HG02981 (cell line): ENCODE measurements around the gene PAMR1.

Experiments
- ATAC-seq: cut with Tn5 transposase; IDR thresholded peaks from one replicate; pipeline ENCODE4 v1.9.1; 2021; ENCODE audit warnings: mild to moderate bottlenecking, moderate library complexity; ENCODE audit not compliant: unreplicated experiment

Gene PAMR1

DNA sequence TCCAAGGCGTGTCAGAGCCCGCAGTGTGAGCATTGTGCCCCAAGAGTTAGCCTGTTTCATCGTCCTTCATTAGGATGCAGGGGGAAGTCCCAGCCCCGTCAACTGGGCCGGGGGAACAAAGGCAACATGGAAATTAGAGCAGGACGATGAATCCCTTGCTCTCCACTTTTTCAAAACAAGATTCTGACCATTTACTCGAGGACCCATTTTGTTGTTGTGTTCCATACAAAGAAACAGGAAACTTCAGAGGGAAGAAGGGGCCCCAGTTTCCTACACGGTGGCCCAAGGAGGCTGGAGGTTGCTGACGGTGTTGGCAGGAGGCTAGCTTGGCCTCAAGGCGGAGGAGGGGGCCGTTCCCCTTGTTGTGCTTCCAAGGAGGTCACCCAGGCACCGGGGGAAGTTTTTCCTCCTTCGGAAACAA, 62.1 kb downstream of the PAMR1 start:
- no peak for ATAC-seq

DNA sequence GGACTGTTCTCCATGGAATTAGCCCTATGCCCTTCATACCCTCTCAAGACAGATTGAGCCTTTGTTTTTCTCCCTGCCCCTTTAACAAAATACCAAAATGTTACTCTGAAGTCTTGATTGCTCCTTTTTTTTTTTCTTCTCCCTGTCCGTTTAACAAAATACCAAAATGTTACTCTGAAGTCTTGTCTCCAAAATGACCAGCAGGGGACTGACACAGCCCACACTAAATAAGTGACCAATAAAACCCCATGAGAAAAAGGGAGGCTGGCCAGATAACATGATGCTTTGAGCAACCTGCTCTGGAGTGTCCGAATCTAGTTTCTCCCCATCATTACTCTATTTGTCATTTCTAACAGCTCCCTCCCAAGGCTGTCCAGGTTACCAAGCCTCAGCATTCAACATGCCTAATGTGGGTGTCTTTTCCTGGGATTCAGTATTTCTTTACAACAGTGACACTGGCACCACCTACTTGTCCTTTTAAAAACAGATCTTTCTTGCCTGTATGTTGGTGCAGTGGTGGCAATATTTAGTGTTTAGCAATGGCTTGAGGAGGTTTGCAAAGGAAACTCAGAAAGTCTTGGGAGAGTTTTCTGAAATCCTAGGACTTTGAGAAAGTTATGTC, 63.4 kb downstream of the PAMR1 start:
- ATAC-seq = no peak

DNA sequence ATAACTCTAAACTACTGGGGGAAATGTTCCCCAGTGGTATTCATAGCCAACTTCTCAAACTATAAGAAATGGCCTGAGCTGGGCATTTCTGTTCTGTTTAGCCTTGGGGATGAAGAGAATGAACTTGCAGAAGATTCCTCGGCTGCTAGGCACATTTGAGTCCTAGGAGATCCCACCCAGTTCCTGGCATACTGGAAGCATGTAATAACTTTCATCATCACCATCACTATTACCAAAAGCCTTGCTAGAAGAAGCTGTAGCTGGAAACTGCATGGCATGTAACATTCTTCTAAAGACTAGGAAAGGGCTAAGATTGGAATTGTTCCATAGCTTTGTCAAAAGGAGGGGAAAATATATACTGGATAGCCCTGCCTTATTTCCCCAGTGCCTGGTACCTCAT, 65.9 kb downstream of the PAMR1 start:
- ATAC-seq = no peak

DNA sequence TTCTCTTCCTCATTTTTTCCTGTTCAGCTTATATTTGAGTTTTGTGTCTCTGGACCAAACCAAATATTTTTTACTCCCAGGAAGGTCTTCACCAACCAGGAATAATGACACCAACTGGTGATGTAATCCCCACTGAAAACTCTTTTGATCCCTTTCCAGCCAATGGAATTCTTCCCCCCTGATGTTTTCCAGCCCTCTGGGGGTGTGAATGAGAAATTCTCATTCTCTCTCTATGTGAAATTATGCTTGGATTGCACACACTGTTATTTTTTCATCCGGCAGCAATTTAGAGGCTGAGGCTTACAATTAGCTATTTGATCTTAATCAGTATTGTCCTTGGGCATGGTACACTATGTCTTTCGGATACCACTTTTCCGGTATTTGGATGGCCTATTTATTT, 66.6 kb downstream of the PAMR1 start:
- no peak for ATAC-seq

DNA sequence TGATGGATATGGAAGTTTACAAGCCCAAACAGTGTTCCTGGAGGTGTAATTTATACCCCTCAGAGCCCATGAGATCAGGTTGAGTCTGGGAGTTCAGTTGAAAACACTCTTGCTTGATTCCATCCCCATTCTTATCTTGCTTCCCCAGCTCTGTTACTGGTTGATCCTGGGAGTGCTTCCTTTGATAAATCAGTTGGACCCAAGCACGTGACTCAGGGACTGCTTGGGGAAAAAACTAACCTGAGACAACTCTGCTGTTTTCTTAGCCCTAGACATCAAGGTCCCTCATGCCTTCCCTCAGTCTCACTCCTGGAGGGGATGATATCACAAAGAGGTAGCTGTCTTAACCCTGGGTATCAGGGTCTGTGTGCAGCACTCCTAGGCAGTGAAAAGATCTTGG, 71.1 kb downstream of the PAMR1 start:
- no peak for ATAC-seq

DNA sequence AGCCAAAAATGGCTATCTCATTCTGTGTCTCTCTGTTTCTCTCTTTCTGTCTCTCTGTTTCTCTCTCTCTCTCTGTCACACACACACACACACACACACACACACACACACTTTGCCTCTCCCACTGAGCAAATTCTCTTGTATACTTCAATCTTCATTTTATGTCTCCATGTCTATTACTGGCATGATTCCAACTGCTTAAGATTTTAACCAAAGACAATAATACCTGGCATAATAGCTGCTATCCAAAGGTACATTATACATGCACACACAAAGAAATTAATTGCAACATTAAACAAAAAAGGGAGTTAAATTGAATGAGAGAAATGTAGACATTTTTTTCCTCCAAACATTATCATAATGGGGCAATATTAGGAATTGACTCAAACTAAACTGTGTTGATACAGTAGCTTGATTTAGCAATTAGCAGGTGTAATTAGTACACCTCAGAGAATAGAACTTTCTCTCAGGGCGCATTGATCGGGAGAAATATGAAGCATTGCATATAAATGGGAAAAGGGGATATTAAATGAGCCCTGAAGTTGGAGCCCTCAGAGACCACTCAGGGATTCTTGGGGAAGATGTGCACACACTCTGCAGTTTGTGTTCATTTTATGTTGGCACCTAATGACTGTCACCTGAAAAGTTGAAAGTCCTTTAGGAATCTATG, 88.7 kb downstream of the PAMR1 start:
- no peak for ATAC-seq

DNA sequence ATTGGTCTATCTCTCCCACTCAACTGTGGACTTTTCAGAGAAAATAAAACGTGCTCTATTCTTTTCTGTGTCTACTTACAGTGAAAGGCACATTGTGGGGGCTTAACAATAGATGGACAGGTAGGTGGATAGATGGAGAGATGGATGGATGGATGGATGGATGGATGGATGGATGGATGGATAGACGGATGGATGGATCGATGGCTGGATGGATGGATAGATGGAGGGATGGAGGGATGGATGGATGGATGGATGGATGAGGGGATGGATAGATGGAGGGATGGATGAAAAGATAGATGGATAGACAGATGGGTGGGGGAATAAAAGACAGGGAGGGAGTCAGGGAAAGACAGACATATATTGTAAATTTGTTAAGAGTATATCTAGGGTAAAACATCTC, 91.8 kb downstream of the PAMR1 start:
- no peak for ATAC-seq

DNA sequence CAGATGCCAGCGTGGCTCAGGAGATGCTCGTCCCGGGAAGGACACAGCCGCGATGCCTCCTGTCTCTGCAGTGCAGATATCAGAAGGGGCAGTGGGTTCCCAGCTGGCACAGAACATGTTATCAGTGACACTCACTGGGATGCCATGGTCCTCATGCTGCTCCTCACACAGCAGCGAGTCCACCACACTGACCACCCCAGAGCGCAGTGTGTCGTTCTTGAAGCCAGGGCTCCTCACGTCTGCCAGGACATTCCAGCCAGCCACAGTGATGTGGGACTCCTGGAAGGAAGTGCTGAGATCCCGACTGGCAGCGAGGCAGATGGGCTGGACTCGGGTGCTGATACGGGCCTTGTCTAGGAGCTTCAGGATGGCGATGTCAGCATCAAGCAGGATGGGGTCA, 93.0 kb downstream of the PAMR1 start:
- no peak for ATAC-seq

DNA sequence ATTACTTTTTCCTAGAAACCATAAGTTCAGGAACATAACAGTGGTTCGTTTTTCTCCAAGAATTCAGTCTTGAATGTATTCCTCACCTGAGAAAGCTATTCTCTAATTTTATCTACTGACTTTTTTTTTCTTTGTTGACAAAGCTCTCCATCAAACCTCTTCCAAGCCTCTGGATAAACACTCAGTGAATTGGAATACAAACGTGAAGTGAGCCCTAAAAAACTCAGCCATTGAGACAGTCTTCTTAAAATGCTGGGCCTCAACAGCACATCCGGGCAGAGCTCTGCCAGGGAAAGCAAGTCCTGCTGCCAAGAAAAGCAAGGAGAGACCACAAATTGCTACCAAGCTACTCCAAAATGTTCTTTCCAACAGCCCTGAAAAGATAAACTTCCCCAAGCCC, 98.3 kb downstream of the PAMR1 start:
- no peak for ATAC-seq

DNA sequence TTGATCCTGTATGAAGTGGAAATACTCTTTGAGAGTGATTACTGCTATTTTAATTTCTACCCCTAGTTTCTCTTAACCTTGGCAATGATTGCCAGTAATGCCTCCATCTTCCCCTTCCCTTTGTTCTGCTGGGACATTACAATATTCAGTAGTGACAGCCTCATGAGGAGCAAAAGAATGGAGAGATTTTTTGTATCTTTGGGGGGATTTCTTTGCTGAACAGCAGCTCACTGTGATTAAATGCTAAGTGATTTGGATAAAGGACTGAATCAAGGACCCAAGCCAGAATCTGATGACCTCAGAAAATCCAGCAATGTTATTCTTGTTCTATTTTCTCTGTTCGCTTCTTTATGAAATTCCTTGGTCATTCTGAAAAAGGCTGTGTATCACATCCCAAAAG, 99.1 kb downstream of the PAMR1 start:
- no peak for ATAC-seq

DNA sequence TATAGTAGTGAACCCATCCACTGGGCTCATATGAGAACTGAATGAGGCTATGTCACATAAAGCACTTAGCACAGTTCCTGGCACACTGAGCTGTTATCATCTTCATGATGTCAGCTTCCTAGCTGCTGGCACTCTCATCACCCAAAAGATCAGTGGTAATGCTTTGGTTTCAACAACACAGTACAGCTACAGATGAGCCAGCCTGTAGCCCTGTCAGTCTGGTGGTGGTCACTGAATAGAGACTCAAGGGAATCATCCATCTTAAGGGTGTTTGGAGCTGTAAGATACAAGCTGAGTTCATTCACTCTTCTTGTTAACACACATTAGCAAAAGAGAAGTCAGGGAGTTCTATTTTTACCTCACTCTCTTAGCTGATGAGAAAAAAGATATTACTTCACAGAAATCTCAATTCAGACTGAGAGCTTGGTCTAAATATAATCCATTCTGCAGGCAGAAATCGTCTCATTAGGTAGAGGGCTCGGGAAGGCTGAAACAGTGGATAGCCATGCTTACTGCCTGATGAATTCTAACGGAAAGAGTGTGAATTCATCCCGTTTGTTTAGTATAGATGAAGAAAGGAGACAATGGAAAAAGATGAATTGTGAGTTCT, 99.7 kb downstream of the PAMR1 start:
- no peak for ATAC-seq

DNA sequence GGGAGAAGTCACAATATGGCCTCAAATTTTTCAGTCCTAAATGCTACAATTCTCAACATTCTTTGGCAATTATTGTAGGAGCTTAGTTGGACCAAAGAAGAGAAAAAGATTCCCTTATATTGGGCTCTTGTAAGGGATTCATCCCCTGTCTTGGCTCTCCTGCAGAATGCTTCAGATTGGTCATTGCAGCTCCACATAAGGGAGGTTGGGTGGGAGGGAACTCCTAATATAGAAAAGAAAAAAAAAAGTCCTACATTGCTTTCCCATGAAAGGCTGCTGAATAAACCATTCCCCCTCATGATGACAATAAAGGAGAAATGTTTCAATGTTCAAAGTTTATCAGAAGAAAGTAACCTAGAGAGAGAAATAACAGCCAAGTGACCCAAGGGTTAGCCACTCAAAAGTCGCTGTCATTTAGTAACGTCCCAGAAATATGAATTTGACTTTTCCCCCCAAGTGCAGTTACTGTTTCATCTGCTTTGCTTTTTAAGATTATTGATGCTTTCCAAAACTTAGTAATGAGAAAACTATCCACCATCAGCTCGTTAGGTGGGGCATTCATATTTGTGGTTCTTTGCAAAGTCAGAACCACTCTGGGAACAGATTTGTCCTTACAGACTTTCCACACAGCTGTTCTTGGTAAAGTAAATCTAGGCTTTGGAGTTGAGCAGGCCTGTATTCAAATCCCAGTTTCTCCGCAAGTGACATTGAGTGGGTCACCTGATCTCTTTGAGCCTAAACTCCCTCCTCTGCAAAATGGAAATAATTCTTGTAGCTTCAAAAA, 101.1 kb downstream of the PAMR1 start:
- ATAC-seq = no peak

DNA sequence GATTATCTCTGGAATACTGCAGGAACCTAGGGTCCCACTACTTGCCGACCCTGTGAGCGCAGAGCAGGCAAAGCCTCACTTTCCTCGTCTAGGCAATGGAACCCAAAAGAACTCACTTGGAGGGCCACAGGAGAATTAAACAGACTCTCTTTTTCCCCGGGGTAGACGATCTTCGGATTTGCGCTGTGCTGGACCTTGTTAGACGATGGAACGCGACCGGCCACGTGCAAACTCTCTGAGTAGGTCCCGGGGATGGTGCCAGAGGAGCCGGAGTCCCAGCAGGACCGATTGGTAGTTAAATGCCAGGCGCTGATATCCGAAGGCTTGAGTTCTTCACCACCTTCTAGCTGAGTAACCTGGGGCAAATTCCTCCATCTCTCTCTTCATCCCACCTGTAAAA, 105.0 kb downstream of the PAMR1 start:
- no peak for ATAC-seq

DNA sequence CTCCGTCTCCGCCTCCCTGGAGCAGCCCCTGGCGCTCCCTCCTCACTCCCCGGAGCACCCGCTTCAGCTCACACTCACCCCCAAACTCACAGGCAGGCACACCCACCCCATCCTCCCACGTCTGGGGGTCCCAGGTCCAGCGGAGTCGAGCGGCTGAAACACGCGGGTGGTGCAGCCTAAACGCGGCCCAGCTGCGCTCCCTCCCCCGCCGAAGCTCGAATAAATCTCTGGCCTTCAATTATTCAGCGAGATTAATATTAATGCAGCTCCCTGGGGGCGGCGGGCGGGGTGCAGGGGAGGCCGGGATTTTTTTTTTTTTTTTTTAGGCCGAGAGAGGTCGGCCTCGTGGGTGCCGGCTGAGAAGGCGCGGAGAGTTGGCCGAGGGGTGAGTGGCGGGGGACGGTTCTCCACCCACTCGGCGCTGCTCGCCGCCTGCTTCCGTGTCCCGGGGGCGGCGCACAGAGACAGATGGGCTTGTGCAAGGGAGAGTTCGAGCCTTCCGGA, 105.5 kb downstream of the PAMR1 start:
- ATAC-seq = no peak

DNA sequence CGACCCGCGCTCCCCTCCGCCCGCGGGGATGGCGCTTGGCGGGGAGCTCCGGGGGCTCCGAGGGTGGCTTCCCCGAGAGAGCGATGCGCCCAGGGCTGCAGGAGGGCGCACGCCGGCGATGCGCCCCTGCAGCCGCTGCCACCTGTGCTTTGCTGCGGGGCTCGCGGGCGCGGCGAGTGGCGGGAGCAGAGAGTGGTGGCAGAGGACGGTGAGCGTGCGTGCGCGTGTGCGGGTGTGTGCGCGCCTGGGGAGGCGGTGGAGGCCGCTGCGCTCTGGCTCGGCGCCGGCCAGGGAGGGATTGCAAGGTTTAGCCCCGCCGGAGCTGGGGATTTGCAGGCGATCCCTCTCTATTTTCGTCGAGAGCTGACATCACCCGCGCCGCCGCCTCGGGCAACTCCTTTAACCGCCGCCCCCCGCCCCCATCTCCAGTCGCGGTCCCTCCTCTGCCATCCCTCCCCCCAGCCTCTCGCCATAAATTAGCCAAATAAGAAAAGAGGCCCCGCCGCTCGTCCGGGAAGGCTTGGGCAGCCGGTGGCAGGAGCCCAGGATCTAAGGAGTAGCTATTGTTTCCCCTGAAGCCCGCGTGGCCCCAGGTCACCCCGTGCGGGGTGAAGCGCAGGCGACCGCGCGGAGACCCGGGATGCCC, 106.1 kb downstream of the PAMR1 start, which contains the start of gene SLC1A2:
TSS of gene SLC1A2 (minus strand) at position 375 of the 646 bp plus-strand sequence. CDS start 592 bp downstream, outside the sequence.
- ATAC-seq = no peak

DNA sequence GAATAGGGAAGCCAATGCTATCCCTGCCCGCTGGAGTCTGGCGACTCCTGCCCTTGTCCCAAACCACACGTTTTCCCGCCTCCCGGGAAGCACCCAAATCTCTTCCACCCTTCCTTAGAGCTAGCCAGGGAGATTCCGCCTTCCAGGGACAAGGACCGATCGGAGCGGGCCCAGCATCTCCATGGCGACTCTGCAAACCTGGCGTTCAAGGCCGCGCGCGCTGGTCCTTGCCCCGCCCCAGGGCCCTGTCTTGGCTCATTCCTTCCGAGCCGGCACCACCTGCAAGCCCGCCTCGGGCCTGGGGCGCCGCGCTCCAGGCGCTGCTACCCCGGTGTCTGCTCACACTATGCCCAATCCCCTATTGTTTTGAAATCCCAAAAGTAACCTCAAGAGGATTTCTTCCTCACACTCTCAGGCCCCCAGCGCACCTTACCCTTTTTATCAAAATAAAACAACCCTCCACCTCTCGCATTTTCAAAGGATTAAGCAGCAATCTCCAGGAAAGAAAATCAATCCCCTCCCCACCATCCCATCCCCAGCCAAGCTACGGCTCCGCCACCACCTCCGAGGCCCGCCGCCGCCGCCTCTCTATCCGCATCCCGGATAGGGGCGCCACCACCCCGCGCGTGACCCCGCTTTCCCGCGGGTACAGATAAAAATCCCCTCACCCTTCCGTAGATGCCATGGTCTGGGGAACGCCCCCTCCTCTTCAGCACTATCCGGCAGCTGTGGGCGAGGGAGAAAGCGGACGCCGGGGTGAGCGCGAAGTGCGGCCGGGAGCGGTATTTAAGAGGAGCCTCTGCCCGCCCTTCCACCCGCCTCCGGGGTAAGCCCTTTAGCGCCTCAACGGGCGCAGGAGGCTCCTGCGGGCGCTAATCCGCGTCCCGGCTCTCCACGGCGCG, 106.9 kb downstream of the PAMR1 start:
- no peak for ATAC-seq

DNA sequence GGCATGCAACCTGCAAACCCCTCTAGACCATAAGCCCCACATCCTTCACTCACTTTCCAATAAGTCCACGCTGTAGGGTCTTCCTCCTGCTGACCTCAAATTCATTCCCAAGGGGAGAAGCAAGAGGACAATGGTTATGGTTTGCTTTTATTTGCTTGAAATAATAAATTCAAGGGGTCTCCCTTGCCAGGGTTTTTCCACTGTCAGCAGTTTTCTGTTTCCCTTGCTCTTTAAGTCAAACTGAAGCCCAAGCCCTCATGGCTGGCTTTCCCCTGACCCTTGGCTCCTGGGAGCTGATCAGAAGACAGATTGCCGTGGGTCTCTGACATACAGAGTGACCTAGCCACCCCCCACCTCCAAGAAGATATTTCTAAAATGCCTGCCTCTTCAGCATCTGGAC, 109.9 kb downstream of the PAMR1 start:
- ATAC-seq = no peak

DNA sequence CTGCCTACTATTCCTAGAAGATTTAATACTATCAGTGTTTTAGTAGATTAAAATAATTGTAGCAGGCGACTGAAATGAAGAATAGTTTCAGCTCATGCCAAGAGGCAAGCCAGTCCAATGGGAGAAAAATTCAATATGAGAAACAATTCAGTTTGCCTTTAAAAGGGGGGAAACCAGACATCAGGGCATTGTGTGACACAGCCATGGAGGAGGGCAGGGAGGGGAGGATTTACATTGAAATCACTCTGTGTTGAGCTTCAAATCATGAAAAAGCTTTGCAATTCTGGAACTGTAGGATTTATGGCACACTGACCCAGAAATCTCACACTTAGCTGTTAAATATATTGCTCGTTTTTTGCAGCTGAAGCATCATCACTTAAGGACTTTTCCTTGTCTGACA, 110.6 kb downstream of the PAMR1 start:
- ATAC-seq = no peak

DNA sequence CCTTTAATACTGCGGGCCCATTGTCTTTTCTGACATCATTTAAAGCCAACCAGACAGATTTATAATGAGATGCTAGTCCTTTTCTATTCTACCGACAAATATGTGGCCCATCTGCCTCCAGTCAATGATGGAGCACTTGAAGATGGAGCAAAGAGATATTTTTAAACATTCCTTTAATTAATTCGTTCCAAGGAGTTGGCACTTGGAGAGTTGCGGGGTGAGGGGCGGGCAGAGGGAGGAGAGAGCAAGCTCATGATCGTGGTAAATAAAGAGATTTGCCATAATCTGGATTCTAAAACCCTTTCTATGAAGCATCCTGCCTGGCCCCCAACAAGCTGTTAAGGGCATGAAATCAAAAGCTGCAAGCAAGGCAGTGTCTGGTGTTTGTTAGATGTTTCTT, 111.1 kb downstream of the PAMR1 start:
- ATAC-seq = no peak

DNA sequence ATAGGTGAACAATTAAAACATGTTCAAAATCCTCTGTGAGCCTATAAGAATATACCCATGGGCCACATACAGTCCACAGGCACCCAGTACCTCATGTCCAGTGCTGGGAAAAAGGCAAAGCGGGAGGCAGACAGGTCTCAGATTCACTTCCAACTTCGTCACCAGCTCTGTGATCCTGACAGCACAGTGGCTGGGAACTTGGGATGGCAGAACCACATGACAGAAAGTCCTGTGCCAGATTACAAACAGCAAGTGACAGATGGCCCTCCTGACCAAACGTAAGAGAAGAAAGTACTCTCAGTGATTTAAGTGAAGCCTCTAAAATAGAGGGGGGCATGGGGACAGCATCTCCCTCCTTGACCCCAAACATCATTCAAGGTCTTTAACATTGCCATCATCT, 111.8 kb downstream of the PAMR1 start:
- ATAC-seq = no peak
